Measurements from ENCODE around the gene INVS. TPM values are rescaled to one million over a fixed set of nuclear protein-coding genes. Genes with fewer than 3 reads are reported as not detected.

Gene INVS
- polyA plus RNA-seq, 1 of the 3 experiments (the other 2 are of a cell fraction), result 8.1 TPM

DNA sequence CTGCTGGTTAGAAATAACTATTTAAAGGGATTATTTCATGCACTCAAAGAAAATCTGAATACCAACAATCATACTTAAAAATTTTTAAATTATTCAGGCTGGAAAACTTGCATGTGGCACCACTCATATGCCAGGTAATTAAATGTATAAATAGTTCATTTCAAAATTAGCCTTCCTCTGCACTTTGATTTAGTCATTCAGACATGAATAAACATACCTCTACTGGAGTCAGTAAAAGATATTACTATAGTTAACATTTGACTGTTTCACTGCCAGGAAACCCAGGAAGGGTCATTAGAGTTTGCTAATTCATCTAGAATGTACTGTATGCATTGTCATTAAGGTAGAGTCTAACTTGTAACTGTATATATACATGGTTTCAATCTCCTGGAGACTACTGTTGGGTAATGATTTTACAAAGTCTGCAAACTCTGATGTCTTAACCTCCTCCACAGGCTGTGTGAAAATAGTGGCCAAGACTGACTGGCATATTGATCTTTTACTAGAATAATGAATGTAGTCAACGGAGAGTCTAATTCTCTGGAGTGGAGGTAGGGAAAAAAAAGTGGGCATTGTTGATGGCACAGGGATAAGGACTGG lies 210.0 kb downstream of the INVS start (continued):
- TF ChIP-seq RXRA (IDR thresholded peaks at IDR 0.05; ENCODE audit: borderline replicate concordance, low read depth) (no peak), RFX5 (IDR thresholded peaks at IDR 0.05; ENCODE audit: low read length) (no peak), CHD2 (IDR thresholded peaks at IDR 0.05; ENCODE audit: low read length, partially characterized antibody) (no peak), TEAD4 (IDR thresholded peaks at IDR 0.05; ENCODE audit: borderline replicate concordance, insufficient read depth) (no peak), EP300 (IDR thresholded peaks at IDR 0.05; ENCODE audit: borderline replicate concordance in 1 of 2, low read depth in 1 of 2, low read length in 1 of 2) (peak in 1 of 2 experiments; percentile 57; a peak in 1 of 4 replicates), TCF12 (IDR thresholded peaks at IDR 0.05) (peak; percentile 52), FOXJ3 (CRISPR knock-in tag; IDR thresholded peaks at IDR 0.05) (no peak), ELF1 (IDR thresholded peaks at IDR 0.05) (no peak), TAF1 (IDR thresholded peaks at IDR 0.05; ENCODE audit: borderline replicate concordance, low read depth, low read length) (no peak), FOXM1 (IDR thresholded peaks at IDR 0.05; ENCODE audit: low read depth) (no peak)
- TF ChIP-seq, protein P1, sequence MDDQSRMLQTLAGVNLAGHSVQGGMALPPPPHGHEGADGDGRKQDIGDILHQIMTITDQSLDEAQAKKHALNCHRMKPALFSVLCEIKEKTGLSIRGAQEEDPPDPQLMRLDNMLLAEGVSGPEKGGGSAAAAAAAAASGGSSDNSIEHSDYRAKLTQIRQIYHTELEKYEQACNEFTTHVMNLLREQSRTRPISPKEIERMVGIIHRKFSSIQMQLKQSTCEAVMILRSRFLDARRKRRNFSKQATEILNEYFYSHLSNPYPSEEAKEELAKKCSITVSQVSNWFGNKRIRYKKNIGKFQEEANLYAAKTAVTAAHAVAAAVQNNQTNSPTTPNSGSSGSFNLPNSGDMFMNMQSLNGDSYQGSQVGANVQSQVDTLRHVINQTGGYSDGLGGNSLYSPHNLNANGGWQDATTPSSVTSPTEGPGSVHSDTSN (IDR thresholded peaks at IDR 0.05), result peak; percentile 38; the same call in 1 of the 2 replicates

DNA sequence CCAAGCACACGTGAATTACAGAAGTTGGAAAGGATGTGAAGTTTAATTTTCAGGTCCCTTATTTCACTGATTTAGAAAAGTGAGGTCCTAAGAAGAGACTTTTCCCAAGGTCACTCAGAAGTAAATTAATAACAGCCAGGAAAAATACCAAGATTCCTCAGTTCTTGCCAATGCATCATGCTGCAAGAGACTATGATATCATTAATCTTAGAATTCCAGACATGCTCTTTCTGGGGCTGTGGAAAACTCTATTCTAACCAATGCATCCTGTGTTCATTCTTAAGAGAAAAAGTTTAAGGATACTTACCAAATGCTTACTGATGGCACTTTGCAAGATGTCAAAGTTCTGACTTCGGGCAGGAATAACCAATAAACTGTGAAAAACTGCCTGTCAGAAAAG lies 210.9 kb downstream of the INVS start:
- WGBS (ENCODE audit: low lambda C conversion rate), result 77% methylated on average over 2 of the region's 2 CpGs
- Histone ChIP-seq H3F3A (replicated peaks; ENCODE audit: insufficient read depth) (peaks cover 51% of the 10 kb centered on the region), H4K20me1 (ENCODE audit: insufficient read depth) (no peaks in the 10 kb centered on the region), H3K4me3 (ENCODE audit: low read depth in 2 of 2, low read length in 1 of 2) (no peak overlapping the region), H2AFZ (ENCODE audit: low read depth) (no peak overlapping the region), H3K79me2 (ENCODE audit: insufficient read depth) (peaks cover 76% of the 10 kb centered on the region), H3K27me3 (ENCODE audit: insufficient read depth) (no peaks in the 10 kb centered on the region), H3K9me2 (no peaks in the 10 kb centered on the region), H3K9ac (peak overlapping the region; percentile 23; the same call in 1 of the 2 replicates), H3K4me1 (ENCODE audit: control insufficient read depth in 1 of 2, insufficient read depth in 2 of 2, low read depth in 1 of 2, low read length in 1 of 2) (peaks cover 0 to 21% of the 10 kb centered on the region in 2 experiments; a peak in 1 of 4 replicates), H3K4me2 (peak overlapping the region; percentile 32), H3K27ac (ENCODE audit: low read depth in 2 of 2, low read length in 1 of 2) (peak overlapping the region; percentile 58 to 86; a peak in 3 of 4 replicates), H3K36me3 (replicated peaks in 1 of 2; ENCODE audit: control insufficient read depth in 1 of 2, insufficient read depth in 2 of 2, low read length in 1 of 2) (peaks cover 53 to 78% of the 10 kb centered on the region in 2 experiments), H3K9me3 (peaks cover 4% of the 10 kb centered on the region; the same call in 1 of the 2 replicates)
- ChIA-PET POLR2A (no interaction called here), CTCF (no interaction called here)
- TF ChIP-seq TCF12 (IDR thresholded peaks at IDR 0.05), result peak; percentile 75
- peak; percentile 68; the same call in 1 of the 2 replicates for TF ChIP-seq TEAD4 (IDR thresholded peaks at IDR 0.05; ENCODE audit: borderline replicate concordance, insufficient read depth)
- no peak for TF ChIP-seq EZH2phosphoT487 (IDR thresholded peaks at IDR 0.05; ENCODE audit: borderline replicate concordance, low read depth)
- peak; percentile 41; the same call in 1 of the 2 replicates for TF ChIP-seq NFIC (IDR thresholded peaks at IDR 0.05; ENCODE audit: borderline replicate concordance)
- TF ChIP-seq JUND (IDR thresholded peaks at IDR 0.05), result peak; percentile 30
- TF ChIP-seq, protein P1 (IDR thresholded peaks at IDR 0.05), result peak; percentile 76
- TF ChIP-seq FOSL2 (IDR thresholded peaks at IDR 0.05; ENCODE audit: borderline replicate concordance, low read depth), result 0 out of 2 replicates have a peak, but pooled peaks have one; percentile 26
- peak in 1 of 2 experiments; percentile 63; a peak in 1 of 4 replicates for TF ChIP-seq EP300 (IDR thresholded peaks at IDR 0.05; ENCODE audit: borderline replicate concordance in 1 of 2, low read depth in 1 of 2, low read length in 1 of 2)
- no peak for TF ChIP-seq GABPA (IDR thresholded peaks at IDR 0.05; ENCODE audit: low read depth)
- no peak for DNase-seq

Measured in SK-N-SH (cell line).